Dedifferentiated amniotic fluid mesenchymal stem cell (primary cell): ENCODE results near the gene TIMM44.
"Not testable (repeated sequence)": the region's sequence is repeated elsewhere in the genome, so short reads cannot be mapped to it uniquely, and the experiment has no call there.

Experiments
- DNase-seq: peaks from one replicate; pipeline ENCODE4 v3.0.0-alpha.2; 2016; ENCODE audit errors: extremely low spot score

Gene TIMM44

DNA sequence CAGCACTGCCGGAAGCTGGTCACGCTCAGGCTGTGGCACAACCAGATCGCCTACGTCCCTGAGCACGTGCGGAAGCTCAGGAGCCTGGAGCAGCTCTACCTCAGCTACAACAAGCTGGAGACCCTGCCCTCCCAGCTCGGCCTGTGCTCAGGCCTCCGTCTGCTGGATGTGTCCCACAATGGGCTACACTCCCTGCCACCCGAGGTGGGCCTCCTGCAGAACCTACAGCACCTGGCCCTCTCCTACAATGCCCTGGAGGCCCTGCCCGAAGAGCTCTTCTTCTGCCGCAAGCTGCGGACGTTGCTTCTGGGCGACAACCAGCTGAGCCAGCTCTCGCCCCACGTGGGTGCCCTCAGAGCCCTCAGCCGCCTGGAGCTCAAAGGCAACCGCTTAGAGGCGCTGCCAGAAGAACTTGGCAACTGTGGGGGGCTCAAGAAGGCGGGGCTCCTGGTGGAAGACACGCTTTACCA, 43.0 kb downstream of the TIMM44 start:
- no peak for DNase-seq

DNA sequence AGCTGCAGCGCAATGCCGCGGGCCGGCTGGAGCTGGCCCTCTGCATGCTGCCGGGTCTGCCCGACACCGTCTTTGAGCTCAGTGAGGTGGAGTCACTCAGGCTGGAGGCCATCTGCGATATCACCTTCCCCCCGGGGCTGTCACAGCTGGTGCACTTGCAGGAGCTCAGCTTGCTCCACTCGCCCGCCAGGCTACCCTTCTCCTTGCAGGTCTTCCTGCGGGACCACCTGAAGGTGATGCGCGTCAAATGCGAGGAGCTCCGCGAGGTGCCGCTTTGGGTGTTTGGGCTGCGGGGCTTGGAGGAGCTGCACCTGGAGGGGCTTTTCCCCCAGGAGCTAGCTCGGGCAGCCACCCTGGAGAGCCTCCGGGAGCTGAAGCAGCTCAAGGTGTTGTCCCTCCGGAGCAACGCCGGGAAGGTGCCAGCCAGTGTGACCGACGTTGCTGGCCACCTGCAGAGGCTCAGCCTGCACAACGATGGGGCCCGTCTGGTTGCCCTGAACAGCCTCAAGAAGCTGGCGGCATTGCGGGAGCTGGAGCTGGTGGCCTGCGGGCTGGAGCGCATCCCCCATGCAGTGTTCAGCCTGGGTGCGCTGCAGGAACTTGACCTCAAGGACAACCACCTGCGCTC, 43.6 kb downstream of the TIMM44 start:
- no peak for DNase-seq

DNA sequence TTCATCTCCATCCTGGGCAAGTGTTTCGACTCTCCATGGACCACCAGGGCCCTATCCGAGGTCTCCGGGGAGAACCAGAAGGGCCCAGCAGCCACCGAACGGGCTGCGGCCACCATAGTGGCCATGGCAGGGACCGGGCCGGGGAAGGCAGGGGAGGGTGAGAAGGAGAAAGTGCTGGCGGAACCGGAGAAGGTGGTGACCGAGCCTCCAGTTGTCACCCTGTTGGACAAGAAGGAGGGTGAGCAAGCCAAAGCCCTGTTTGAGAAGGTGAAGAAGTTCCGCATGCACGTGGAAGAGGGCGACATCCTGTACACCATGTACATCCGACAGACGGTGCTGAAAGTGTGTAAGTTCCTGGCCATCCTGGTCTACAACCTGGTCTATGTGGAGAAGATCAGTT, 44.5 kb downstream of the TIMM44 start:
- no peak for DNase-seq

- DNase-seq: no peak
Observed at GRCh38 chr19:7897292-7897691, 46.2 kb downstream of the TIMM44 start.

GRCh38 chr19:7895565-7895964, 47.9 kb downstream of the TIMM44 start:
- DNase-seq: no peak

DNA sequence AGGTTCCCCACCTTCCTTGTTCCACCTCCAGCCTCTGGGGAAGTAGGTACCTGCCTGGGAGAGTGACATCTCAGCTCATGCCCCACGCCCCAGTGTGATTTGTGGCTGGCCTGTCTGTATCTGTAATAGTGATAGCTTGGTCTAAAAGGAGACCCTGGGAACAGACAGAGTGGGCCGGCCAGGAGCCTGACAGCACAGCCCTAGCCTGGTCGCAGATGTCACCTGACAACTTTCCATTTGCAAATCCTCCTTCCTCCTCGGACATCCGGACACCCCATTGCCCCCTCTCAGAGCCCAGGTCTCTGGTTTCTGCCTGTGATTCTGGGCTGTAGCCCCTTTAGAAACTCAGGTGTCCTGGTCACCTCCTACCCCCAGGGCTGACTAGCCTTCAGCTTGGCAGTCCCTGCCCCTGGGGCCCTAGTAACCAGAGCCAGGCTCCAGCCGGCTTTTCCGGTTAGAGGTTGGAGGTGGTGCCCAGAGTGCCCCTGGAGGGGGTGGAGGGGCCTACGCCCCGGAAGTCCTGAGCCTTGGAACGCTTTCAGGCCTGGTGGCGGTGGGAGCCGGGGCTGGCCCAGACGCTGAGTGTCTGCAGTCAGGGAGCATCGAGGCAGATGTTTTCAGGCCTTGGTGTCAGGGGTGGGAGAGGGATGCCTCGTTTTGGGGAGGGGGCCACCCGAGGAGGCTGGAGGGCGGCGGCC, 48.7 kb downstream of the TIMM44 start:
- DNase-seq: no peak

- DNase-seq: not testable (repeated sequence)
Observed at GRCh38 chr19:7893362-7894101, 49.9 kb downstream of the TIMM44 start.

DNA sequence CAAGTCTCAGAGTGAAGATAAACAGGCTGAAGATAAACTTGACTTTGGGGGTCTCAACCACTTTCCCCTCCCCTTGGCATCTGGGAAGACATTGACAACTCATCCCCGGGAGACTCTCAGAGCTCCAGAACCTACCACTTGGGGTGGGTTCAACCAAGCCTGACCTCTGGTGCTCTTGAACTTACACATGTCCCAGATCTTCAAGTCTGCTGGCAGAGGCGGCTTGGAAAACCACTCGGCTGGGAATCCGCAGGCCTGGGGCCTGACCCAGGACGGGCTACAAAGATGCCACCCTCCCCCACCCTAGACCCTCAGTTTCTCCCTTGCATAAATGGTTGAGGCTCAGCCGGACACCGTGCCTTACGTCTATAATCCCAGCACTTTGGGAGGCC, 54.6 kb downstream of the TIMM44 start:
- no peak for DNase-seq

DNA sequence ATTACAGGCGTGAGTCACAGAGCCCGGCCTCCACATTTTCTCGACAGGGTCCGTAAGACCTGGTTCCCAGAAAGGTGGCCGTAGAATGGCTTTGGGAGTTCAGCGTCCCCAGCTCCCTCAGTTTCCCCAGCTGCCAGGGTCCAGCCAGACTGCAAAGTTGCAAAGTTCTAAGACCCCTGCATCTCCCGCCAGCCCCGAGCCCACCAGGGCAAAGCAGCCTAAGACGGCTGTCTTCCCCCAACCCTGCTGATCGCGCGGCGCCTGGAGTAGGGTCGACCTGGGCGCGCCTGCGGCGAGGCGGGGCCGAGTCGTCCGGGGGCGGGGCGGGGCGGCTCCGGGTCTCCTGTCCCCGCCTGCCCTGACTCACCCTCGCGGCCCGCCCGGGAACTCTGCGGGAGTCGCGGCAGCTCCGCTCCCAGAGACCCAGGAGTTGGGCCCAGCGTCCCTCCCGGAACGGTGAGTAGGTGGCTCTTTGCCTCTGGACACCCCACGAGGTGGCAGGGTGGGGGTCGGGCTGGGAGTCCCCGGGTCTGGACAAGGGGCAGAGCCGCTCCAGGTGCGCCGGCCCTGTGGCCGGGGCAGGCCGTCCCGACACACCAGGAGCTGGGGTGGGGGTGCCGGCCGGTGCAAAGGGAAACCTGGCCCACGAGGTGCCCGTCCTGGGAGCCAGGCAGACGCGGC, 55.2 kb downstream of the TIMM44 start, which contains the start of gene LRRC8E:
Gene LRRC8E (plus strand): TSS at position 366 of the 681 bp plus-strand sequence. CDS start 7,094 bp downstream, outside the sequence.
- peak; percentile 28 for DNase-seq

- no peak for DNase-seq
Observed at GRCh38 chr19:7887408-7888144, 55.9 kb downstream of the TIMM44 start.

DNA sequence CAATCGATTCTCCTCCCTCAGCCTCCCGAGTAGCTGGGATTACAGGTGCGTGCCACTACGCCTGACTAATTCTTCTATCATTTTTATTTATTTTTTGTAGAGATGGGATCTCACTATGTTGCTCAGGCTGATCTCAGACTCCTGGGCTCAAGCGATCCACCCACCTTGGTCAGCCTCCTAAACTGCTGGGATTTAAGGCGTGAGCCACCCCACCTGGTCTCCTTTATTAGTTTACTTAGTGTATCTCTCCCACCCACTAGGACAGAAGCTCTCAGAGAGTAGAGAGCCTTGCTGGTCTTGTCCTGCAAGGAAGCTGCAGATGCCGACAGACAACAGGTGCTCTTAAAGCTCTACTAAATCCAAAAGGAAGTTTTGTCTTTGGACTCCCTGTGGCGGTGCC, 57.6 kb downstream of the TIMM44 start:
- no peak for DNase-seq

GRCh38 chr19:7883796-7884570, 59.5 kb downstream of the TIMM44 start:
- no peak for DNase-seq

DNA sequence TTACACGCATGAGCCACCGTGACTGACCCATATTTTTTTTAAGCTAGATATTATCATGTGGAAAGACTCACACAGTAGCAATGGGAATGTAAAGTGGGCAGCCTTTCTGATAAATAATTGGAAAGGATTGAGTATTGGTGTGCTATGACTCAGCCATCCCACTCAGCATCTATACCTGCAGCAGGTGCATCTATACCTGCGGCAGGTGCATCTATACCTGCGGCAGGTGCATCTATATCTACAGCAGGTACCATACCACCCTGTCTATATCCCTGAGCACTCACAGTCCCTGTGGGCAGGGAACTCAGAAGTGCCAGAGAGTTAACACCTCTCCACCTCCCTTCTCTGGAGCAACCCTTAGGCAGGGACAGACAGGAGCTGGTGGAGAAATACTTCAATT, 60.4 kb downstream of the TIMM44 start:
- DNase-seq: no peak

DNA sequence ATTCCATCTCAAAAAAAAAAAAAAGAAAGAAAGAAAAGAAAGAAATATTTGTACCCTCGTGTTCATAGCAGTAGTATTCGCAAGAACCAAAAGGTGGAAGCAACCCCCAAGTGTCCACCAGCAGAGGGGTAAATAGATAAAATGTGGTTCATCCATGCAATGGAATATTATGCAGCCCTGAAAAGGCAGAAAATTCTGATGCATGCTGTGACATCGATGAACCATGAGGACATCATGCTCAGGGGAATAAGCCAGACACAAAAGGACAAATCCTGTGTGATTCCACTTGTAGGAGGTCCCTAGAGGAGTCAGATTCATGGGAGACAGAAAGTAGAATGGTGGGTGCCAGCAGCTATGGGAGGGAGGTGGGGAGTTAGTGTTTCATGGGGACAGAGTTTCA, 61.6 kb downstream of the TIMM44 start:
- DNase-seq: no peak

GRCh38 chr19:7879836-7880235, 63.6 kb downstream of the TIMM44 start:
- no peak for DNase-seq

- no peak for DNase-seq
Observed at GRCh38 chr19:7879111-7879807, 64.2 kb downstream of the TIMM44 start.

GRCh38 chr19:7877249-7877836, 66.1 kb downstream of the TIMM44 start:
- DNase-seq: no peak
